Right lobe of liver (tissue), 6 donors: ENCODE data around the gene TIPIN. TPM values are rescaled to one million over a fixed set of nuclear protein-coding genes. Genes with fewer than 3 reads are reported as not detected.
"Not testable (repeated sequence)": the region's sequence is repeated elsewhere in the genome, so short reads cannot be mapped to it uniquely, and the experiment has no call there.

Experiments used
- ATAC-seq, 4 donors: fragments of 200-7000 bp; cut with Tn5 transposase; one replicate each; pipeline ENCODE4 v1.9.1; 2020; ENCODE audit warnings: mild to moderate bottlenecking in 4 of 4, moderate library complexity in 4 of 4
- DNase-seq, 3 donors: peaks; one replicate each; pipeline ENCODE4 v3.0.0-alpha.2; 2020
- H3K27ac ChIP-seq, 3 donors: fragments of 200-600 bp; one replicate each; pipeline ENCODE4 v1.8.0; 2022
- H3K27me3 ChIP-seq, 2 donors: fragments of 200-600 bp; one replicate each; pipeline ENCODE4 v1.8.0; 2022
- H3K36me3 ChIP-seq, 4 donors: fragments of 200-600 bp; sonication (generic) in 1 of 4; one replicate each; pipeline versions ENCODE4 v1.5.1 to v1.8.0; 2017 to 2022; ENCODE audit warnings: control low read depth in 1 of 4
- H3K4me1 ChIP-seq, 4 donors: fragments of 200-600 bp; sonication (generic) in 1 of 4; one replicate each; pipeline versions ENCODE4 v1.5.1 to v1.8.0; 2017 to 2022; ENCODE audit warnings: control low read depth in 1 of 4
- H3K4me3 ChIP-seq, 3 donors: fragments of 200-600 bp; one replicate each; pipeline ENCODE4 v1.8.0; 2022
- H3K9me3 ChIP-seq, 4 donors: fragments of 200-600 bp; sonication (generic) in 1 of 4; one replicate each; pipeline versions ENCODE4 v1.5.1 to v1.8.0; 2017 to 2022; ENCODE audit warnings: control low read depth in 1 of 4
- CTCF ChIP-seq, 4 donors: fragments of 200-600 bp in 3 of 4; fragments of 450-650 bp in 1 of 4; IDR thresholded peaks; one replicate each; pipeline versions ENCODE4 v1.5.1 to v1.8.0; 2016 to 2022; ENCODE audit warnings: antibody characterized with exemption in 4 of 4, mild to moderate bottlenecking in 2 of 4
- POLR2A ChIP-seq: fragments of 450-650 bp; IDR thresholded peaks from one replicate; pipeline ENCODE4 v1.6.1; 2017; ENCODE audit warnings: antibody characterized with exemption, mild to moderate bottlenecking
- WGBS: methylation state at CpG from one replicate; pipeline ENCODE4 v1.1.6; 2018; ENCODE audit warnings: low coverage, low lambda C conversion rate; ENCODE audit not compliant: insufficient coverage; ENCODE audit errors: missing lambda C conversion rate; 5-methylcytosine and 5-hydroxymethylcytosine counted together
- intact Hi-C, 2 donors: fragments of 100-400 bp; cut with DNase I; formaldehyde crosslinking; loops; one replicate each; pipeline versions ENCODE4 v1.11.2 to v1.14.1; 2022
- total RNA-seq, 6 experiments: library from RNA; depleted of rRNA in 2 of 6; stranded (reverse); fragments of >200 nt in 2 of 6; fragmentation: NEBNext Ultra II Directional in 3 of 6; extraction: Animal tissue kit (Norgen Biotek cat#: 25700) in 3 of 6; gene quantifications; one replicate each; pipeline versions ENCODE4 v1.1.0 to v1.2.4, GENCODE V29; 2016 to 2023
- donor health status: DM: no; HTN: yes; CAD: no.
- donor health status: DM: no; HTN: no; CAD: no.
- donor health status: DM: no; HTN: no; CAD: no.
- donor health status: DM: no; HTN: yes; CAD: no.
- donor health status: DM: no; HTN: yes; CAD: no.

The TIPIN gene
- total RNA-seq, 6 experiments from 2014 or later, result 2.4 to 5.1 (median 2.9) TPM

GRCh38 chr15:66362776-66363175 is 6.3 kb upstream of the TIPIN start:
- Histone ChIP-seq H3K4me1 (no peaks in the 10 kb centered on the region), H3K4me3 (no peak overlapping the region), H3K27ac (no peak overlapping the region), H3K36me3 (no peaks in the 10 kb centered on the region), H3K9me3 (no peaks in the 10 kb centered on the region), H3K27me3 (no peaks in the 10 kb centered on the region)
- WGBS, result 100% methylated on average over 1 of the region's 1 CpG
- DNase-seq (no peak), ATAC-seq (no peak)
- TF ChIP-seq POLR2A, result no peak
- intact Hi-C loops, result no loop called here

GRCh38 chr15:66361745-66362460 is 5.4 kb upstream of the TIPIN start:
- WGBS, result 79% methylated on average over 13 of the region's 15 CpGs
- H3K9me3 ChIP-seq, H3K4me3 ChIP-seq, H3K36me3 ChIP-seq, ATAC-seq, H3K4me1 ChIP-seq, H3K27ac ChIP-seq, intact Hi-C loops, H3K27me3 ChIP-seq: not testable (repeated sequence)
- peak in 1 of 3 donors; percentile 14 for DNase-seq

GRCh38 chr15:66359740-66360139 is 3.3 kb upstream of the TIPIN start:
- DNase-seq (no peak), ATAC-seq (peak in 1 of 4 donors; percentile 13)
- H3K36me3 ChIP-seq, result no peaks in the 10 kb centered on the region
- intact Hi-C loops, result no loop called here
- H3K4me1 ChIP-seq, result peaks cover 0 to 9% (median 0%) of the 10 kb centered on the region in 4 donors
- no peak overlapping the region for H3K27ac ChIP-seq
- H3K27me3 ChIP-seq, result no peaks in the 10 kb centered on the region
- no peak for TF ChIP-seq POLR2A
- H3K4me3 ChIP-seq, result no peak overlapping the region
- 70% methylated on average over 7 of the region's 7 CpGs for WGBS
- no peaks in the 10 kb centered on the region for H3K9me3 ChIP-seq

- H3K27ac ChIP-seq, result peak overlapping the region in 2 of 3 donors; percentile 15 to 50
- ATAC-seq (no peak), DNase-seq (no peak)
- H3K9me3 ChIP-seq, result no peaks in the 10 kb centered on the region
- no peaks in the 10 kb centered on the region for H3K36me3 ChIP-seq
- H3K27me3 ChIP-seq, result no peaks in the 10 kb centered on the region
- intact Hi-C loops, result no loop called here
- peaks cover 0 to 9% (median 0%) of the 10 kb centered on the region in 4 donors for H3K4me1 ChIP-seq
- 6% methylated on average over 12 of the region's 12 CpGs for WGBS
- H3K4me3 ChIP-seq, result peak overlapping the region; percentile 55 to 63 (median 56)
- TF ChIP-seq CTCF (IDR thresholded peaks at IDR 0.05), result no peak
- no peak for TF ChIP-seq POLR2A
Measured at GRCh38 chr15:66356077-66356358, 467 bp downstream of the TIPIN start.

- H3K27ac ChIP-seq, H3K36me3 ChIP-seq, H3K9me3 ChIP-seq, intact Hi-C loops, H3K4me3 ChIP-seq, H3K4me1 ChIP-seq, H3K27me3 ChIP-seq: not testable (repeated sequence)
- WGBS, result 13% methylated on average over 3 of the region's 5 CpGs
- DNase-seq, result peak in 1 of 3 donors; percentile 25
- peak; percentile 62 to 85 (median 76) for ATAC-seq
Measured at GRCh38 chr15:66348530-66348929, 8.0 kb downstream of the TIPIN start.

GRCh38 chr15:66328771-66329170 is 27.7 kb downstream of the TIPIN start:
- TF ChIP-seq POLR2A (no peak), CTCF (IDR thresholded peaks at IDR 0.05) (no peak)
- H3K4me1 ChIP-seq, result no peaks in the 10 kb centered on the region
- H3K27me3 ChIP-seq, result no peaks in the 10 kb centered on the region
- intact Hi-C loops, result no loop called here
- H3K9me3 ChIP-seq, result no peaks in the 10 kb centered on the region
- H3K27ac ChIP-seq, result no peak overlapping the region
- H3K4me3 ChIP-seq, result no peak overlapping the region
- DNase-seq (no peak), ATAC-seq (no peak)
- WGBS, result 88% methylated on average over 9 of the region's 14 CpGs
- H3K36me3 ChIP-seq, result peaks cover 0 to 67% (median 25%) of the 10 kb centered on the region in 4 donors
